Stimulated activated naive B cell treated with anti-CD40 and anti-IgM and Interleukin-4, amounts not matched to agents 10 μg/mL and 1 μg/mL and 100 μg/mL, for 72 hours (primary cell): ENCODE results near the gene ENTPD6.
"Not testable (repeated sequence)": the region's sequence is repeated elsewhere in the genome, so short reads cannot be mapped to it uniquely, and the experiment has no call there.

Experiments used
- ATAC-seq, 2 donors: fragments of 150-1000 bp; cut with Tn5 transposase; replicated peaks; 2 replicates each; pipeline ENCODE4 v1.10.0; 2021; ENCODE audit warnings: moderate library complexity in 1 of 2
- DNase-seq: peaks from one replicate; pipeline ENCODE4 v3.0.0; 2021
- H3K27ac Mint-ChIP-seq: one replicate; pipeline ENCODE4 v1.8.0; 2022; ENCODE audit warnings: mild to moderate bottlenecking, mixed read lengths
- H3K27me3 Mint-ChIP-seq, 2 donors: one replicate each; pipeline ENCODE4 v1.8.0; 2022; ENCODE audit warnings: mixed read lengths in 2 of 2
- H3K36me3 Mint-ChIP-seq, 2 donors: one replicate each; pipeline ENCODE4 v1.8.0; 2022; ENCODE audit warnings: mixed read lengths in 2 of 2, mild to moderate bottlenecking in 1 of 2
- H3K4me1 Mint-ChIP-seq, 2 donors: one replicate each; pipeline ENCODE4 v1.8.0; 2022; ENCODE audit warnings: mixed read lengths in 2 of 2, mild to moderate bottlenecking in 1 of 2
- H3K4me3 Mint-ChIP-seq, 2 donors: one replicate each; pipeline ENCODE4 v1.8.0; 2022; ENCODE audit warnings: mild to moderate bottlenecking in 2 of 2, mixed read lengths in 2 of 2, moderate library complexity in 1 of 2
- H3K9me3 Mint-ChIP-seq, 2 donors: one replicate each; pipeline ENCODE4 v1.8.0; 2022; ENCODE audit warnings: mixed read lengths in 2 of 2, mild to moderate bottlenecking in 1 of 2

The ENTPD6 gene

DNA sequence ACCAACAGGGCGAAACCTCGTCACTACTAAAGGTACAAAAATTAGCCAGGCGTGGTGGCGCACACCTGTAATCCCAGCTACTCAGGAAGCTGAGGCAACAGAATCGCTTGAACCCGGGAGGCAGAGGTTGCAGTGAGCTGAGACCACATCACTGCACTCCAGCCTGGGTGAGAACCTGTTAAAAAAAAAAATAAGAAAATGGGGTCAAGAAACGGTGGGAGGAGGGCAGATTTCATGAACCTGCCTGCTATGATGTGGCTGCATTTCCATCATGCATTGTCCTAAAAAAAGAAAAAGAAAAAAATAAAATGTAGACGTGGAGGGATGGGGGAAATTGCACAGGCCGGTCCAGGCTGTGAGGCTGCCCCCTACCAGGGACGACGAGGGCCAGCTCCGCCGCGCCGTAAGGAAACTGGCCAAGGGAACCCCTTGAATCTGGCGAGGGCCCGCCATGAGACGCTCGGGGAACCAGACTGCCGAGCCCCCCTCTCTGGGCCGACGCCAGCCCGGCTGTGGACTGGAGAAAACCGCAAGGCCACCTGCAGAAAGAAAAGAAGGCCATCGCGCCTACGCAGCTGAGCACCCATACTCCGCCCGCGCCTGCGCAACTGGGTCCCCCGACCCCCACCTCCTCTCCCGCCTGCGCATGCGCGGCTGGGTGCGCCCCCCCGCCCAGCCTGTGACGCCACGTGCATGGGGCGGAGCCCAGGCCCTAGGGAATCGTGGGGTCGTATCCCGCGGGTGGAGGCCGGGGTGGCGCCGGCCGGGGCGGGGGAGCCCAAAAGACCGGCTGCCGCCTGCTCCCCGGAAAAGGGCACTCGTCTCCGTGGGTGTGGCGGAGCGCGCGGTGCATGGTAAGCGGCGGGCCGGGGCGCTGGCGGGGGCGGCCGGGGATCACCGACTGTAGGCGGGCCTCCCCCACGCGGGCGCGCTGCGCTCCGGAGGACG lies at the start of gene ENTPD6:
Gene ENTPD6, plus strand, starts transcription at position 699 of the 948 bp plus-strand sequence. CDS start 10,825 bp downstream, outside the sequence.
- Mint-ChIP-seq H3K9me3 (no peaks in the 10 kb centered on the region), H3K27ac (peak within 1 kb of the TSS; percentile 88), H3K4me3 (peak within 1 kb of the TSS; percentile 88 to 97), H3K36me3 (peaks cover 9 to 10% of the 10 kb centered on the region in 2 donors), H3K4me1 (peaks cover 22 to 46% of the 10 kb centered on the region in 2 donors), H3K27me3 (peaks cover 4 to 8% of the 10 kb centered on the region in 2 donors)
- ATAC-seq, result peak; percentile 86 to 88
- peak; percentile 92 for DNase-seq

DNA sequence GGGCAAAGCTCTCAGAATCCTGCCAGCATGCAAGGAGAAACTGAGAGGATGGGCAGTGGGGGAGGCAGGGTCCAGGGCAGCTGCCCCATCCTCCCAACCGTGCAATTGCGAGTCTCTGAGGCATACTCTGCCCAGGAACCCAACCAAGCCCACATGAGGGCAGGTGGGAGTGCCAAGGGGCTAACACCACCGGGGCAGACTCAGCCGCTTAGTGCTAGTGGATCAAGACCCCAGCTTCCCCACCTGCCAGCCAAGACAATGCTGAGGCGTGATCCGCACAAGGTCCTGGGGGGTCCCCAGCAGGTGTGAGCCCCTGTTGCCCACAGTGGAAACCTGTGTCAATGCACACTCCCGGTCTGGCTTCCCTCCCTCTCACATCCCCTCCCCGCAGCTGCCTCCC lies 48.5 kb upstream of the ENTPD6 start:
- ATAC-seq (no peak), DNase-seq (no peak)
- peaks cover 2 to 5% of the 10 kb centered on the region in 2 donors for H3K36me3 Mint-ChIP-seq
- H3K4me1 Mint-ChIP-seq, result peaks cover 6 to 8% of the 10 kb centered on the region in 2 donors
- peaks cover 51 to 60% of the 10 kb centered on the region in 2 donors for H3K27me3 Mint-ChIP-seq
- no peaks in the 10 kb centered on the region for H3K9me3 Mint-ChIP-seq
- no peak overlapping the region for H3K4me3 Mint-ChIP-seq
- H3K27ac Mint-ChIP-seq, result no peak overlapping the region

DNA sequence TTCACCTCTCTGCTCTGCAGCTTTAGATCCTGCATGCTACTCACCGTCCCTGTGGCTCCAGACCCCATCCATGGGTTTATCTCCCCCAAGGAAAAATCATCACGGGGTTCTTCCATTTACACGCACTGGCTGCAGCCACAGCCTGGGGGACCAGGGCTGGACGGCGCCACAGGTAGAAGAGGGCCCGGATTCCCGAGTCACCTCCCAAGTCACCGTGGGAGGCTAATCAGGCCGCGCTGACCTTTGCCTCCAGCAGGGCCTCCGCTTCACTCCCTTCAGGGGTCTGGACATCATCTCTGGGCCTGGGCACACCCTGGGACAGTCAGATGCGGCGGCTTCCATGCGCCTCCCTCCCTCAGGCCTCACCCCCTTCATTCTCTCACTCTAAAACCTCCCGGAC lies 47.8 kb upstream of the ENTPD6 start:
- ATAC-seq (no peak), DNase-seq (no peak)
- Mint-ChIP-seq H3K4me1 (peaks cover 6 to 8% of the 10 kb centered on the region in 2 donors), H3K27me3 (peaks cover 55 to 59% of the 10 kb centered on the region in 2 donors), H3K27ac (no peak overlapping the region), H3K36me3 (peaks cover 2 to 5% of the 10 kb centered on the region in 2 donors), H3K9me3 (no peaks in the 10 kb centered on the region), H3K4me3 (peak overlapping the region in 1 of 2 donors; percentile 37)

- peak; percentile 84 to 91 for ATAC-seq
Measured at GRCh38 chr20:25148181-25148981, 47.1 kb upstream of the ENTPD6 start.

DNA sequence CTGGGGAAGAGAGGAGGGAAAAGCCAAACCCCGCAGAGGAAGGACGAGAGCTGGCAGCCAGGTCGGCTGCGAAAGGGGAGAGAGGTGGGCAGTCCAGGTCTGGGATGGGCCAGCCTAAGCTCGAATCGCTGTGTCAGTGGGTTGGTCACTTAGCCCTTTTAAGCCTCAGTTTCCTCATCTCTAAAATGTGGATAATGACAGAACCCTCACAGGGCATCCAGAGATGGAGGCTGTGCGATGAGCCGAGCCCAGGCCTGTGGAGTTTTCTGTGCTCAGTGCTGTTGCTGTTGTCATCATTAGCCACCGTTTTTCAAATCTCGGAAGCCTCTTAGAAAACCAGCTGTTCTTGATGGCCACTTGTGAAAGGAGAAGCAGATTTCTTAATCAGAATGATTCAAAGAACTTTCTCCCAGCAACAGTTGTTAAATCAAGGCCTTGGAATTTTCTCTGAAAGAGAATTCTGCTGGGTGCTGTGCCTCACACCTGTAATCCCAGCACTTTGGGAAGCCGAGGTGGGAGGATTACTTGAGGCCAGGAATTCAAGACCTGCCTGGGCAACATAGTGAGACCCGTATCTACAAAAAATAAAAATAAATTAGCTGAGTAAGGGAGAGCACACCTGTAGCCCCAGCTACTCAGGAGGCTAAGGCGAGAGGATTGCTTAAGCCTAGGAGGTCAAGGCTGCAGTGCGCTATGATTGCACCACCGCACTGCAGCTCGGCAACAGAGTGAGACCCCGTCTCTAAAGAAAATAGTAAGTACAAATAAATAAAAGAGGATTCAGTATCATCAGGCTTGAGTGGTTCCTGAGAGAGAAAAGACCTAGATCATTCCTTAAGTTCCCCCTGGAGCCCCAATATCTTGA lies 46.3 kb upstream of the ENTPD6 start:
- H3K36me3 Mint-ChIP-seq, result peaks cover 2 to 5% of the 10 kb centered on the region in 2 donors
- DNase-seq (no peak), ATAC-seq (no peak)
- H3K4me3 Mint-ChIP-seq, result peak overlapping the region; percentile 83 to 86
- no peaks in the 10 kb centered on the region for H3K9me3 Mint-ChIP-seq
- peaks cover 6 to 8% of the 10 kb centered on the region in 2 donors for H3K4me1 Mint-ChIP-seq
- peaks cover 53 to 57% of the 10 kb centered on the region in 2 donors for H3K27me3 Mint-ChIP-seq
- H3K27ac Mint-ChIP-seq, result no peak overlapping the region

More at GRCh38 chr20:25148181-25148981, 47.1 kb upstream of the ENTPD6 start:
- H3K9me3 Mint-ChIP-seq, result no peaks in the 10 kb centered on the region
- H3K27ac Mint-ChIP-seq, result peak overlapping the region; percentile 81
- peaks cover 2 to 5% of the 10 kb centered on the region in 2 donors for H3K36me3 Mint-ChIP-seq
- peak; percentile 18 for DNase-seq
- peaks cover 55 to 59% of the 10 kb centered on the region in 2 donors for H3K27me3 Mint-ChIP-seq
- H3K4me1 Mint-ChIP-seq, result peaks cover 6 to 8% of the 10 kb centered on the region in 2 donors
- H3K4me3 Mint-ChIP-seq, result peak overlapping the region; percentile 83 to 86

DNA sequence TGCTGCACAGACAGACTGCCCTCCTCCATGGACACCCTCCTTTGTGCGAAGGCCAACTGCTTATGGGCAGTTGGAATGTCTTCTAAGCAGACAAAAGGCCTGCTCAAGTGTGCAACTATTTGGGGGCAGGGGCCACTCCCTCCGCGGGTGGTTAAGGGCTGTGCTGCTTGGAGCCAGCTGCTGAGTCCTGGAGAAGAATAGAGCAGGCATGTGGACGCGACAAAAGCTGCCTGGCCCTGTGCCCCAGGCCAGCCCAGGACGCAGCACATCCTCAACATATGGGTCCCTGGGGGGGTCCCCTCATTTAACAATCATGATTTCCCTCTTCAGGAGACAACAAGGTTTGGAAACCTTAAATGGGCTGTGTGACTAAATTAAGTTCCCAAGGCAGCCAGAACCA lies 45.5 kb upstream of the ENTPD6 start:
- no peak overlapping the region for H3K4me3 Mint-ChIP-seq
- H3K36me3 Mint-ChIP-seq, result peaks cover 2 to 5% of the 10 kb centered on the region in 2 donors
- H3K4me1 Mint-ChIP-seq, result peaks cover 6 to 8% of the 10 kb centered on the region in 2 donors
- no peak for ATAC-seq
- H3K27me3 Mint-ChIP-seq, result peaks cover 45 to 48% of the 10 kb centered on the region in 2 donors
- H3K9me3 Mint-ChIP-seq, result no peaks in the 10 kb centered on the region
- peak overlapping the region; percentile 6 for H3K27ac Mint-ChIP-seq
- DNase-seq, result no peak

DNA sequence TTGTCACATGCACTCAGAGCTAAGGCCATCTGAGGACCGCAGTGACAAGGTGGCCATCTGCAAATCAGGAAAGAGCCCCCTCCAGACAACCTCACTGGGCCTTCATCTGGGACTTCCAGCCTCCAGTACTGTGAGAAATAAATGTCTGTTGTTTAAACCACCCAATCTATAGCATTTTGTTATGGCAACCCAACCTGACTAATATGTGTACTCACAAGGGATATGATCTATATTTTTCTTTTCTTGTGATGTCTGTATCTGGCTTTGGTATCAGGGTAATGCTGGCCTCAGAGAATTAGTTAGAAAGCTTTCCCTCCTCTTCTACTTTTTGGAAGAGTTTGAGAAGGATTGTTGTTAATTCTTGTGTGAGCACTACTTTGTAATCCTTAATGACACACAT lies 37.5 kb upstream of the ENTPD6 start:
- Mint-ChIP-seq H3K4me1 (peaks cover 5 to 10% of the 10 kb centered on the region in 2 donors), H3K4me3 (no peak overlapping the region), H3K36me3 (no peaks in the 10 kb centered on the region), H3K9me3 (peaks cover 0 to 2% of the 10 kb centered on the region in 2 donors), H3K27ac (no peak overlapping the region), H3K27me3 (peaks cover 6% of the 10 kb centered on the region in 2 donors)
- ATAC-seq (no peak), DNase-seq (no peak)

- H3K9me3 Mint-ChIP-seq, result peaks cover 0 to 2% of the 10 kb centered on the region in 2 donors
- H3K27me3 Mint-ChIP-seq, result peaks cover 6% of the 10 kb centered on the region in 2 donors
- H3K27ac Mint-ChIP-seq, result no peak overlapping the region
- no peak overlapping the region for H3K4me3 Mint-ChIP-seq
- H3K36me3 Mint-ChIP-seq, result no peaks in the 10 kb centered on the region
- H3K4me1 Mint-ChIP-seq, result peaks cover 5 to 10% of the 10 kb centered on the region in 2 donors
- no peak for DNase-seq
- ATAC-seq, result peak; percentile 81 to 95
Measured at GRCh38 chr20:25160467-25160866, 35.0 kb upstream of the ENTPD6 start.

DNA sequence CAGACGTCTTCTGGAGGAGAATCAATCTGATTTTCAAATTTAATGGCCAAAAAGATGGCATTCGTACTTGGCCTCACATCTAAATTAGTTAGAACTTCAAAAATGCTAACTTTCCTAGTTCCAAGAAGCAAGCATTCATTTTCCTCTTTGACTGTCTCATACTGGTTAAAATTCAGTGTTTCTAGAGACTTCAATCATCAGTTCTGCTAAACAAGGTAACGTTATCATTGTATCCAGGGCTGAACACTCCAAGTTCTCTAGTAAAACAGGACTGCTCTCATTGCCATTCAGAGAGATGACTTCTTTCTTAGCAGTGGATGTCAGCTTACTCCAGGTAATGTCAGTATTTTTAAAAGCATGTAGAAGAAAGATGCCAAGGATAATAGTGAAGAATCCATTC lies 34.6 kb upstream of the ENTPD6 start:
- Mint-ChIP-seq H3K36me3 (no peaks in the 10 kb centered on the region), H3K27me3 (peaks cover 6% of the 10 kb centered on the region in 2 donors), H3K4me1 (peaks cover 5 to 10% of the 10 kb centered on the region in 2 donors), H3K9me3 (peaks cover 0 to 2% of the 10 kb centered on the region in 2 donors), H3K4me3 (no peak overlapping the region), H3K27ac (no peak overlapping the region)
- no peak for DNase-seq
- ATAC-seq, result no peak

GRCh38 chr20:25165128-25165527 lies 30.4 kb upstream of the ENTPD6 start:
- H3K9me3 Mint-ChIP-seq, result peaks cover 0 to 2% of the 10 kb centered on the region in 2 donors
- H3K27me3 Mint-ChIP-seq, result peaks cover 28 to 32% of the 10 kb centered on the region in 2 donors
- ATAC-seq (no peak), DNase-seq (no peak)
- no peaks in the 10 kb centered on the region for H3K36me3 Mint-ChIP-seq
- H3K27ac Mint-ChIP-seq, result no peak overlapping the region
- no peak overlapping the region for H3K4me3 Mint-ChIP-seq
- H3K4me1 Mint-ChIP-seq, result peaks cover 5 to 9% of the 10 kb centered on the region in 2 donors

- not testable (repeated sequence) for ATAC-seq, H3K27ac Mint-ChIP-seq, H3K36me3 Mint-ChIP-seq, H3K4me1 Mint-ChIP-seq, H3K4me3 Mint-ChIP-seq, H3K9me3 Mint-ChIP-seq, DNase-seq
- H3K27me3 Mint-ChIP-seq, result peaks cover 28 to 32% of the 10 kb centered on the region in 2 donors
Measured at GRCh38 chr20:25166105-25166782, 29.3 kb upstream of the ENTPD6 start.

GRCh38 chr20:25173321-25173720 lies 22.2 kb upstream of the ENTPD6 start:
- H3K4me3 Mint-ChIP-seq, result no peak overlapping the region
- H3K9me3 Mint-ChIP-seq, result peaks cover 1 to 7% of the 10 kb centered on the region in 2 donors
- H3K4me1 Mint-ChIP-seq, result no peaks in the 10 kb centered on the region
- H3K36me3 Mint-ChIP-seq, result no peaks in the 10 kb centered on the region
- peaks cover 22 to 39% of the 10 kb centered on the region in 2 donors for H3K27me3 Mint-ChIP-seq
- H3K27ac Mint-ChIP-seq, result no peak overlapping the region
- no peak for ATAC-seq
- no peak for DNase-seq

DNA sequence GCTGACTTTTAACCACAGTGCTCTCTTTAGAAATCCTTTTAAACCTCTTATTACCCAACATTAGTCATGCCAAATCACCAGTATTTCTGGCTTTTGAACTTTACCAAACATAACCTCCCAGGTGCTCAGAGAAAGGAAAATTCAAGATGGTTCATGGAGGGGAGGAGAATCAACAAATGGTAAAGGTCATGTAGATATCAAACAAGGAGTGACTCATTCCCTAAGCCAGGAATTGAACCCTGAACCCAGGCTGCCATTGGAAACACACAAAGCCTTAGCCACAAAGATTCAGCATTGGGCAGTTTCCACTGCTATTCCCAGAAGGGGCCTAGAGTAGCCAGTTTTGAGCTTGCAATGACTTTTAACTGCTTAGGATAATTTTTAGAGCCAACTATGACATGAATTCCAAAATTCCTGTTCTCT lies 21.6 kb upstream of the ENTPD6 start:
- no peaks in the 10 kb centered on the region for H3K4me1 Mint-ChIP-seq
- H3K27me3 Mint-ChIP-seq, result peaks cover 17 to 34% of the 10 kb centered on the region in 2 donors
- DNase-seq, result no peak
- no peaks in the 10 kb centered on the region for H3K36me3 Mint-ChIP-seq
- peaks cover 1 to 7% of the 10 kb centered on the region in 2 donors for H3K9me3 Mint-ChIP-seq
- no peak overlapping the region for H3K27ac Mint-ChIP-seq
- no peak overlapping the region for H3K4me3 Mint-ChIP-seq
- no peak for ATAC-seq
